HG02970 (cell line): ENCODE data around the gene AP5S1.
"Not testable (repeated sequence)": the region's sequence is repeated elsewhere in the genome, so short reads cannot be mapped to it uniquely, and the experiment has no call there.

ENCODE experiments used
- ATAC-seq: cut with Tn5 transposase; IDR thresholded peaks from one replicate; pipeline ENCODE4 v1.9.1; 2021; ENCODE audit warnings: mild to moderate bottlenecking, moderate library complexity, moderate number of reproducible peaks; ENCODE audit not compliant: unreplicated experiment, low FRiP score

Gene AP5S1

GRCh38 chr20:3811467-3812258, 8.7 kb upstream of the AP5S1 start:
- ATAC-seq, result no peak

GRCh38 chr20:3812259-3812681, 8.1 kb upstream of the AP5S1 start:
- no peak for ATAC-seq

DNA sequence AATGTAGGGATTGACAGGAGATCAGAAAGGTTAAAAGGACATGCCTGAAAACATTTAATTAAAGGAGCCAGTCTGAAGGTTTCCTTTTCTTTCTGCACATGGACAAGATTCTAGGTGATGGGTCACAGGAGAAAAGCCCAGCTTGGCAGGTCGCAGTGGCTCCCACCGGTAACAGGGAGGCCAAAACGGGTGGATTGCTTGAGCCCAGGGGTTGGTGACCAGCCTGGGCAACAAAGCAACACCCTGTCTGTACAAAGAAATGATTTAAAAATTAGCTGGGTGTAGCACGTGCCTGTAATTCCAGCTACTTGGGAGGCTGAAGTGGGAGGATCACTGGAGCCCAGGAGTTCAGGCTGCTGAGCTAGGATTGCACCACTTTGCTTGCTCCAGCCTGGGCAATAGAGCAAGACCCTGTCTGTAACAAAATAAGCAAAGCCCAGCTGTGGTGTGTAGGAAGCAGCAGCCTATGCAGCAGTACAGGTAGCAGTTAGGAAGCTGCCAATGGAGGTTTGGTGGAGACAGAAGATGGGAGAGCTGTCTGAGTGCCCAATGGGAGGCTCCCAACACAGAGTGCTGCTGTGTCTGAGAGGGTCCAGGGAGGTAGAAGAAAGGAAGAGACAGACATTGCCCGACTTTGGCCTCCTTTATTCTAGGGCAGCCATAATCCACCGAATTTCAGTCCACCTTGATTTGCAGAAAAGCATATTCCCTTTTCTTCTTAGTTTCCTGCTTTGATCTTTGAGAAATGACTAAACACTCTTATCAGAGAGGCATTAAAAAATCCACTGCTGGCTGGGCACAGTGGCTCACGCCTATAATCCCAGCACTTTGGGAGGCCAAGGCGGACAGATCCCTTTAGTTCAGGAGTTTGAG, 7.1 kb upstream of the AP5S1 start:
- no peak for ATAC-seq

GRCh38 chr20:3813848-3814581, 6.3 kb upstream of the AP5S1 start:
- no peak for ATAC-seq

DNA sequence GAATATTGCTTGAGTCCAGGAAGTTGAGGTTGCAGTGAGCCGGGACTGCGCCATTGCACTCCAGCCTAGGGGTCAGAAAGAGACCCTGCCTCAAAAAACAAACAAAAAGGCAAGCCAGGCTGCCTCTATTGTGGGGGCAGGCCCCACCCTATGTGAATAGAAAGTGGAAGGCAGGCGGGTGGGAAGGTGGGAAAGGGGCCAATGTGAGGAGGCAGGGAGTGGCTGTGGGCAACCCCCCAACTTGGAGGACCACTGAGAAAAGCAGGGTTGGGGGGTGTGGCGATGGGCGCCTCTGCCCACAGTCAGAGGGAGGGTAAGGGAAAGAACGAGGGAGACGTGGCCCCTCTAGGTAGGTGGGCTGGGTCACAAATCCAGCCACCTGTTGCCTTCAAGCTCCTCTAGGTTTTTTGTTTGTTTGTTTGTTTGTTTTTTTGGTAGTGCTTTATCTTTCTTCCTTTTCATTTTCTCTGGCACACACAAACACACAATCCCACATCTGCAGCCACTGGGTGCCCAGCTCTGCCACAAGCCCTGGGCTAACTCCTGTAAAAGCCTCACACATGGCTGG, 5.3 kb upstream of the AP5S1 start:
- ATAC-seq, result no peak

- no peak for ATAC-seq
Measured at GRCh38 chr20:3815703-3816315, 4.5 kb upstream of the AP5S1 start.

DNA sequence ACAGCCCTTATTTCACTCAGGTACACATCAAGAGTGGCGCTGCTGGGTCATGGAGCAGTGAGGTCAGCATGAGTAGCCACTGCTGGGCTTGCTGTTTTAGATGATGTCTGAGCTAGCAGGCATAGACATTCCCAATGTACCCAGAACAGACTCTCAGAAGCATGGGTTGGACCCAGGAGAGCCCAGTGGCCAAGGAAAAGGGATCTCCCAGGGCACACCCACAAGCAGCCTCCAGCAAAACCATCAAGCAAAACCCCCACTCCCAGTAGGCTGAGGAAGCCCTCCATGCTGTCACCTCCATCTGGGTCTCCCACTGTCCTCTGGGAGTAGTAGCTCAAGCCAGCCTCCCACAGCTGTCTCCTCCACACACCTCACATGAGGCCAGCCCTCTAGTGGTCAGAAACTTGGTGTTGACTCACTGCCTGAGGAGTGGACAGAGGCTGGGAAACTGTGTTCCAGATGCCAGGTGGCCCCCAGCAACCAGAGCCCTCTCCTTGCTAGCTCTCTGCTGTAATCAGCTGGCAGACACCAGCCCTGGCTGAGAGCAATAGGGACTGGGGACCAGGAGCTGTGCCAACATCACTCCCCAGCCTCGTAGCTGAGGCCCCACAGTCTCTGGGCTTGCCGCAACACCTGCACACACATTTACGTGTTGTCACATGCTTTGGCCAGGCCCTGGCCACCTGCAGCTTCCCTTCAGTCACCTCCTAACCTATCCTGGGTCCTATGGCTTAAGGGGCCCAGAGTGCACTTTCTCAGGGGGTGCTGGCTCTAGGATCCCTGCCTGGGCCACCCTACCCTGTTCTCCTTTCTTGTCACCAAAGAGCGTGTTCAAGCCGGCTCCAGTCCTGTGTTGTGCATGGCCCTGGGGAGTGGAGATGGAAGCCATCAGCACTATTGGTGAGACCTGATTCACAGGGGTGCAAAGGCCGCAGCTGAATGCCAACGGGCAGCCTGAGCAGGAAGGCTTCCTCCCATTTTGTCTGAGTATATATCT, 1.9 kb upstream of the AP5S1 start:
- ATAC-seq, result no peak

- ATAC-seq, result no peak
Measured at GRCh38 chr20:3819411-3820047, 818 bp upstream of the AP5S1 start.

DNA sequence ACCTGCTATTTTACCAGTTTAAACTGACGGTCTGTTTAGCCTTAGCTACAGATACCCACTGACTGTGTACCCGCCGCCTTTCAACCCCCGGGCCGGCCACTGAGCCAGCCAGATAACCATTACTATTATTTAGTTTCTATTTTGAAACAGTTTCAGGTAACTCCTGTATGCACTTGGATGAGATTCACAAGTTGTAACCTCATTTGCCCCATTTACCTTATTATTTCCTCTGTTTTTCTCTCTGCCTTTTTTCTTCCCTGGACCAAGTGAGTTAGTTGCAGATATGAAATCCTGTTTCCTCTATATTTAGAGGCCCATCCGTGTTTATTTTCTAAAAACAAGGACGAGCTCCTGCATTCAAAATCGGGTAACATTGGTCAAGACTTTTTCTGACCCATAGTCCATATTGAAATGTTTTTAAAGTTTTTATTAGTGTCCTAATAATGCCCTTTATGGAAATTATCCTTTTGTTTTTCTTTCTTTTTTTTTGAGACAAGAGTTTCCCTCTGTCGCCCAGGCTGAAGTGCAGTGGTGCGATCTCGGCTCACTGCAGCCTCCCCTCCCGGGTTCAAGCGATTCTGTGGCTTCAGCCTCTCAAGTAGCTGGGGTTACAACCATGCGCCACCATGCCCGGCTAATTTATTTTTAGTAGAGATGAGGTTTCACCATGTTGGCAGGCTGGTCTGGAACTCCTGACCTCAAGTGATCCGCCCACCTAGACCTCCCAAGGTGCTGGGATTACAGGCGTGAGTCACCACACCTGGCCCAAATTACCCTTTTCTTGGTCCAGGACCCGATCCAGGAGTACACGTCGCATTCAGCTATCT, 767 bp downstream of the AP5S1 start:
- ATAC-seq, result no peak

DNA sequence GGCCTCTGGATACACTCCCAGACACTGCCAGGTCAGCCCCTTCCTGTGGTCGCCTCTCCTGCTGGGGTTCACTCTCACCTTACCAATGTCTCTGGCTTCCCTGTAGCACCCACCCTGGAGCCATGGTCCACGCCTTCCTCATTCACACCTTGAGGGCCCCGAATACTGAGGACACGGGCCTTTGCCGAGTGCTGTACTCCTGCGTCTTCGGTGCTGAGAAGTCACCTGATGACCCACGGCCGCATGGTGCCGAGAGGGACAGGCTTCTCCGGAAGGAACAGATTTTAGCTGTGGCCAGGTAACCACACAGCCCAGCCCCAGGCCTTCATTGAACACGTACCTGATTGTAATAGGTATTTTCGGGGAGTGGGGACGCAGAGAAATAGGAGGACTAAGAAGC, 1.6 kb downstream of the AP5S1 start:
- ATAC-seq, result no peak

DNA sequence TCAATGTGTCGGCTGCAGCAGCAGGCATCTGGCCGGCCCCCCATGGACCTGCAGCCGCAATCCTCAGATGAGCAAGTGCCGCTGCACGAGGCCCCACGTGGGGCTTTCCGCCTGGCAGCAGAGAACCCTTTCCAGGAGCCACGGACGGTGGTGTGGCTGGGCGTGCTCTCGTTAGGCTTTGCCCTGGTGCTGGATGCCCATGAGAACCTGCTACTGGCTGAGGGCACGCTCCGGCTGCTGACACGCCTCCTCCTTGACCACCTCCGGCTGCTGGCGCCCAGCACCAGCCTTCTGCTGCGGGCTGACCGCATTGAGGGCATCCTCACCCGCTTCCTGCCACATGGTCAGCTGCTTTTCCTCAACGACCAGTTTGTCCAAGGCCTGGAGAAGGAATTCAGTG, 3.5 kb downstream of the AP5S1 start:
- no peak for ATAC-seq

- ATAC-seq, result no peak
Measured at GRCh38 chr20:3825526-3825925, 5.2 kb downstream of the AP5S1 start.

DNA sequence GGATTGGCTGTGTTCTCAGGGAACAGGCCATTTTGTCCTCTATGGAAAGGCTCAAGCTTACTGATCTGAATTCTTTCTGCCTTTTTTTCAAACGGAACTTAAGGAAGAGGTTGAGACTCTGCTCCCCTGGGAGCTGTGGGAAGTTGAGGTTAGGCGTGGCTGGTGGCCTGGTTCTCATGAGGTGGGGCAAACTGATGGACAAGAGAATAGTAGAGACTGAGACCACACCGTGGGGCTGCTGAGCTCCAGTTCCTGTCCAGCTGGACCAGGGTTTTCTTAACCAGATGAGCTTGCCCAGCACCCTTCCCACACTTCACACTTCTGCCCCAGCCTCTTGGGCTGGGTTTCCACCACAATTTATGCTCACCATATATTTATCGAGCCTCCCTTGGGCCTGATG, 6.1 kb downstream of the AP5S1 start:
- ATAC-seq, result no peak

DNA sequence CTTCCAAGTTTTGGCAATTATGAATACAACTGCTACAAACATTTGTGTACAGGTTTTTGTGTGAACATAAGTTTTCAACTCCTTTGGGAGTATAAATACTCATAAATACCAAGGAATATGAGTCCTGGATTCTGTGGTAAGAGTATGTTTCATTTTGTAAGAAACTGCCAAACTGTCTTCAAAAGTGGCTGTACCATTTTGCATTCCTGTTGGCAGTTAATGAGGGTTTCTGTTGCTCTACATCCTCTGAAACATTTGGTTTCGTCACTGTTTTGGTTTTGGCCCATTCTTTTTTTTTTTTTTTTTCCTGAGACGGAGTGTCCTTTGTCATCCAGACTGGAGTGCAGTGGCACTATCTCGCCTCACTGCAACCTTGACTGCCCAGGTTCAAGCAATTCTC, 8.5 kb downstream of the AP5S1 start:
- no peak for ATAC-seq

GRCh38 chr20:3829891-3830290, 9.5 kb downstream of the AP5S1 start:
- ATAC-seq, result not testable (repeated sequence)

- ATAC-seq, result no peak
Measured at GRCh38 chr20:3836132-3836531, 15.8 kb downstream of the AP5S1 start.

DNA sequence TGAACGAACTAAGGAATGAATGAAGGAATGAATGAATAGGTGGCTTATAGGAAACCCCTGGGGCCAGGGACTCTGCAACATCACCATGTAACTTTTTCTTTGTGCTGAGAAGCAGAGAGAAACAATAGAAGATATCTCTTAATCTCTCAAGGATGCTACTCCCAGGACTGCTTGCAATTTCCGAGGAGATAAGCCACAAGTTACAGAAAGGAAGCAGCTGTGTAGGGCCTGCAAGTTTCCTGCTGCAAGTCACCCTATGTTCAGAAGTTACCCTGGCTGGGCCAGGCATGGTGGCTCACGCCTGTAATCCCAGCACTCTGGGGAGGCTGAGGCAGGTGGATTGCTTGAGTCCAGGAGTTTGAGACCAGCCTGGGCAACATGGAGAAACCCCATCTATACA, 19.0 kb downstream of the AP5S1 start:
- no peak for ATAC-seq

DNA sequence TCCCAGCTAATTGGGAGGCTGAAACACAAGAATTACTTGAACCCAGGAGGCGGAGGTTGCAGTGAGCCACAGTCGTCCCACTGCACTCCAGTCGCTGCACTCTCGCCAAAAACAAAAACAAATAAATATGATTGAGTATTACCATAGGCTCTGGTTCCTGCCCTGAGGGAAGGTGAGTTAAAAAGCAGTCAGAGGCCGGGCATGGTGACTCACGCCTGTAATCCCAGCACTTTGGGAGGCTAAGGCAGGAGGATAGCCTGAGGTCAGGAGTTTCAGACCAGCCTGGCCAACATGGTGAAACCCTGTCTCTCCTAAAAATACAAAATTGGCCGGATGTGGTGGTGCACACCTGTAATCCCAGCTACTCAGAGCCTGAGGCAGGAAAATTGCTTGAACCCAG, 19.9 kb downstream of the AP5S1 start:
- not testable (repeated sequence) for ATAC-seq
